ENCODE data around the gene ISG15. TPM values are rescaled to one million over a fixed set of nuclear protein-coding genes. Genes with fewer than 3 reads are reported as not detected.

ISG15 gene
- total and polyA plus RNA-seq, 9 of the 15 experiments (the other 6 are each of a cell fraction or from before 2014, with no cell fraction given): 0.40 to 58.3 (median 12.2) TPM

GRCh38 chr1:1033009-1033587, 19.8 kb downstream of the ISG15 start (continued):
- TF ChIP-seq SETDB1 (IDR thresholded peaks at IDR 0.05; ENCODE audit: low read length): no peak
- no peak for TF ChIP-seq ZNF780A (CRISPR knock-in tag; IDR thresholded peaks at IDR 0.05)
- peak; percentile 64 to 71; a peak in 3 of 4 replicates for TF ChIP-seq NRF1 (conservative IDR thresholded peaks at IDR 0.05 in 1 of 2, IDR thresholded peaks at IDR 0.05 in 1 of 2)
- TF ChIP-seq ZNF263 (CRISPR knock-in tag; IDR thresholded peaks at IDR 0.05; ENCODE audit: borderline replicate concordance): peak; percentile 59; the same call in 1 of the 2 replicates
- TF ChIP-seq PHF20 (IDR thresholded peaks at IDR 0.05; ENCODE audit: partially characterized antibody): no peak
- no peak for TF ChIP-seq PTRF (tag; IDR thresholded peaks at IDR 0.05)
- no peak for TF ChIP-seq TBL1XR1 (IDR thresholded peaks at IDR 0.05; ENCODE audit: low read length in 2 of 2)
- TF ChIP-seq, protein P1, sequence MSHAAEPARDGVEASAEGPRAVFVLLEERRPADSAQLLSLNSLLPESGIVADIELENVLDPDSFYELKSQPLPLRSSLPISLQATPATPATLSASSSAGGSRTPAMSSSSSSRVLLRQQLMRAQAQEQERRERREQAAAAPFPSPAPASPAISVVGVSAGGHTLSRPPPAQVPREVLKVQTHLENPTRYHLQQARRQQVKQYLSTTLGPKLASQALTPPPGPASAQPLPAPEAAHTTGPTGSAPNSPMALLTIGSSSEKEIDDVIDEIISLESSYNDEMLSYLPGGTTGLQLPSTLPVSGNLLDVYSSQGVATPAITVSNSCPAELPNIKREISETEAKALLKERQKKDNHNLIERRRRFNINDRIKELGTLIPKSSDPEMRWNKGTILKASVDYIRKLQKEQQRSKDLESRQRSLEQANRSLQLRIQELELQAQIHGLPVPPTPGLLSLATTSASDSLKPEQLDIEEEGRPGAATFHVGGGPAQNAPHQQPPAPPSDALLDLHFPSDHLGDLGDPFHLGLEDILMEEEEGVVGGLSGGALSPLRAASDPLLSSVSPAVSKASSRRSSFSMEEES (CRISPR knock-in tag; IDR thresholded peaks at IDR 0.05): no peak
- TF ChIP-seq ZNF311 (CRISPR knock-in tag; IDR thresholded peaks at IDR 0.05): no peak
- TF ChIP-seq TAL1 (IDR thresholded peaks at IDR 0.05): no peak
- TF ChIP-seq ZNF212 (CRISPR knock-in tag; IDR thresholded peaks at IDR 0.05): no peak
- no peak for TF ChIP-seq ZNF23 (CRISPR knock-in tag; IDR thresholded peaks at IDR 0.05)
- TF ChIP-seq, protein P2, sequence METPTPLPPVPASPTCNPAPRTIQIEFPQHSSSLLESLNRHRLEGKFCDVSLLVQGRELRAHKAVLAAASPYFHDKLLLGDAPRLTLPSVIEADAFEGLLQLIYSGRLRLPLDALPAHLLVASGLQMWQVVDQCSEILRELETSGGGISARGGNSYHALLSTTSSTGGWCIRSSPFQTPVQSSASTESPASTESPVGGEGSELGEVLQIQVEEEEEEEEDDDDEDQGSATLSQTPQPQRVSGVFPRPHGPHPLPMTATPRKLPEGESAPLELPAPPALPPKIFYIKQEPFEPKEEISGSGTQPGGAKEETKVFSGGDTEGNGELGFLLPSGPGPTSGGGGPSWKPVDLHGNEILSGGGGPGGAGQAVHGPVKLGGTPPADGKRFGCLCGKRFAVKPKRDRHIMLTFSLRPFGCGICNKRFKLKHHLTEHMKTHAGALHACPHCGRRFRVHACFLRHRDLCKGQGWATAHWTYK (CRISPR knock-in tag; IDR thresholded peaks at IDR 0.05): 0 out of 2 replicates have a peak, but pooled peaks have one; percentile 40
- TF ChIP-seq ZNF445 (CRISPR knock-in tag; IDR thresholded peaks at IDR 0.05; ENCODE audit: low read depth): no peak
- TF ChIP-seq PHB2 (IDR thresholded peaks at IDR 0.05; ENCODE audit: low read depth): no peak
- no peak for TF ChIP-seq ZNF778 (CRISPR knock-in tag; IDR thresholded peaks at IDR 0.05)
- no peak for TF ChIP-seq IRF2 (CRISPR knock-in tag; IDR thresholded peaks at IDR 0.05)
- TF ChIP-seq, protein P3, sequence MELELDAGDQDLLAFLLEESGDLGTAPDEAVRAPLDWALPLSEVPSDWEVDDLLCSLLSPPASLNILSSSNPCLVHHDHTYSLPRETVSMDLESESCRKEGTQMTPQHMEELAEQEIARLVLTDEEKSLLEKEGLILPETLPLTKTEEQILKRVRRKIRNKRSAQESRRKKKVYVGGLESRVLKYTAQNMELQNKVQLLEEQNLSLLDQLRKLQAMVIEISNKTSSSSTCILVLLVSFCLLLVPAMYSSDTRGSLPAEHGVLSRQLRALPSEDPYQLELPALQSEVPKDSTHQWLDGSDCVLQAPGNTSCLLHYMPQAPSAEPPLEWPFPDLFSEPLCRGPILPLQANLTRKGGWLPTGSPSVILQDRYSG (tag; conservative IDR thresholded peaks at IDR 0.05; ENCODE audit: low read depth): no peak
- TF ChIP-seq NBN (IDR thresholded peaks at IDR 0.05; ENCODE audit: low read depth): no peak
- 0 out of 2 replicates have a peak, but pooled peaks have one; percentile 16 for TF ChIP-seq SOX6 (IDR thresholded peaks at IDR 0.05)
- TF ChIP-seq TCF7L2 (IDR thresholded peaks at IDR 0.05; ENCODE audit: low read depth, low read length): no peak
- TF ChIP-seq BRF2 (IDR thresholded peaks at IDR 0.05; ENCODE audit: borderline replicate concordance, insufficient read depth, insufficient read length): no peak
- peak; percentile 62; the same call in 1 of the 2 replicates for TF ChIP-seq SAFB (IDR thresholded peaks at IDR 0.05; ENCODE audit: borderline replicate concordance, low read depth, low read length)
- TF ChIP-seq CHCHD3 (CRISPR knock-in tag; IDR thresholded peaks at IDR 0.05): no peak
- no peak for TF ChIP-seq NELFE (IDR thresholded peaks at IDR 0.05; ENCODE audit: insufficient read depth, insufficient read length)
